ENCODE results near the gene DNAJC4. TPM values are rescaled to one million over a fixed set of nuclear protein-coding genes. Genes with fewer than 3 reads are reported as not detected.

Gene DNAJC4
- total and polyA plus RNA-seq, 2 of the 8 experiments (the other 6 are each of a cell fraction or from before 2014, with no cell fraction given): 14.6 to 31.0 TPM

DNA sequence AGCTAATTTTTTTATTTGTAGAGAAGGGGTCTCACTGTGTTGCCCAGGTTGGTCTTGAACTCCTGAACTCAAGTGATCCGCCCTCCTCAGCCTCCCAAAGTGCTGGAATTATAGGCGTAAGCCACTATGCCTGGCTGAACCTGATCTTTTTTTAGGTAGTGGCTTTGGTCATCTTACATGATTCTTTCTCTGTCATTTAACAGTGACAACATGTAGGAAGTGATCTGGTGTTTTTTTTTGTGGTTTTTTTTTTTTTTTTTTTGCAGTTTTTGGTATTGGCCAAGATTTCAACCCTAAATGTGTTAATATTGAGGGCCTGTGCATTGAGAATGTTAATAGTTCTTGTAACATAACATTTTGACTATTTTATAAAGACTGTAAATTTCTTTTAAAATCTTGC, 31.8 kb upstream of the DNAJC4 start:
- no peaks in the 10 kb centered on the region for H3K9me3 ChIP-seq (ENCODE audit: insufficient read depth in 2 of 2, low read depth in 1 of 2, low read length in 1 of 2)
- CTCF ChIA-PET (ENCODE audit: partially characterized antibody): no interaction called here

More for the DNA sequence above, 31.8 kb upstream of the DNAJC4 start:
- no peak overlapping the region for H3K4me3 ChIP-seq (ENCODE audit: extremely low read depth in 1 of 4, insufficient read depth in 2 of 4, low read depth in 3 of 4, low read length in 4 of 4)
- H3K27me3 ChIP-seq (replicated peaks in 1 of 4; ENCODE audit: control insufficient read depth in 3 of 4, extremely low read depth in 1 of 4, insufficient read depth in 3 of 4, low read length in 3 of 4): no peaks in the 10 kb centered on the region
- no peak for TF ChIP-seq ASH2L (IDR thresholded peaks at IDR 0.05; ENCODE audit: low read length)
- TF ChIP-seq FOSL1 (IDR thresholded peaks at IDR 0.05; ENCODE audit: insufficient read depth, low read depth, low read length): no peak
- no peak for TF ChIP-seq ZNF274 (IDR thresholded peaks at IDR 0.05; ENCODE audit: borderline replicate concordance, extremely low read depth, low read length)
- TF ChIP-seq TAF7 (optimal IDR thresholded peaks at IDR 0.05; ENCODE audit: borderline replicate concordance, low read depth, low read length): no peak
- no peak overlapping the region for H2BK5ac ChIP-seq (ENCODE audit: low read depth, low read length)
- no peak overlapping the region for H2BK15ac ChIP-seq (ENCODE audit: low read length)
- no peak overlapping the region for H2AK5ac ChIP-seq (ENCODE audit: low read depth, low read length)
- H4K8ac ChIP-seq (ENCODE audit: extremely low read depth, insufficient read depth, low read length): no peak overlapping the region
- H2BK12ac ChIP-seq (ENCODE audit: low read depth, low read length): no peak overlapping the region
- no peak overlapping the region for H2BK20ac ChIP-seq (ENCODE audit: low read length)
- no peak overlapping the region for H4K91ac ChIP-seq (replicated peaks; ENCODE audit: insufficient read length, low read length)
- POLR2A ChIA-PET (ENCODE audit: partially characterized antibody): interaction anchor here (4.4 kb wide), 1 partner anchor 13 kb away, joined by 21 read pairs; the partner anchor contains the start of gene STIP1
- H3K27ac ChIP-seq (ENCODE audit: low read depth, low read length): no peak overlapping the region
- H3K56ac ChIP-seq (replicated peaks; ENCODE audit: insufficient read length, low read depth, low read length): no peak overlapping the region
- H3K23me2 ChIP-seq (ENCODE audit: low read depth, low read length): no peaks in the 10 kb centered on the region; the same call in 1 of the 2 replicates
- no peaks in the 10 kb centered on the region for H3K4me1 ChIP-seq (replicated peaks in 1 of 4; ENCODE audit: control insufficient read depth in 3 of 4, insufficient read depth in 4 of 4, low read length in 3 of 4)
- peaks cover 56 to 95% (median 84%) of the 10 kb centered on the region in 4 experiments for H3K36me3 ChIP-seq (ENCODE audit: control insufficient read depth in 2 of 4, insufficient read depth in 4 of 4, low read length in 3 of 4)
- H4K5ac ChIP-seq (ENCODE audit: insufficient read length, low read depth, low read length): no peak overlapping the region
- no peak overlapping the region for H3K23ac ChIP-seq (ENCODE audit: insufficient read length)
- H3K79me1 ChIP-seq (ENCODE audit: low read depth, low read length): 0 out of 2 replicates have a peak, but pooled peaks cover 2% of the 10 kb centered on the region
- H4K20me1 ChIP-seq (replicated peaks in 1 of 2; ENCODE audit: control insufficient read depth in 1 of 2, insufficient read depth in 2 of 2, low read length in 2 of 2): peaks cover 0 to 24% of the 10 kb centered on the region in 2 experiments
- no peak overlapping the region for H3K4me2 ChIP-seq (ENCODE audit: insufficient read depth in 1 of 2, low read depth in 2 of 2, low read length in 2 of 2)
- no peak overlapping the region for H3K4ac ChIP-seq (replicated peaks; ENCODE audit: insufficient read length, low read depth, low read length)
- no peak overlapping the region for H2AFZ ChIP-seq (ENCODE audit: low read length)
- H3K18ac ChIP-seq (ENCODE audit: extremely low read depth, low read length): no peak overlapping the region
- 100% methylated on average over 2 of the region's 2 CpGs; no CpG with 5 or more reads in 1 of the 2 experiments for WGBS, 2 experiments (ENCODE audit: extremely low coverage in 1 of 2, insufficient coverage in 1 of 2, insufficient read length in 1 of 2, insufficient replicate concordance in 2 of 2, low coverage in 1 of 2, low lambda C conversion rate in 2 of 2, missing lambda C conversion rate in 1 of 2)
- no peak overlapping the region for H2BK120ac ChIP-seq (replicated peaks; ENCODE audit: low read depth, low read length)
- no peak overlapping the region for H3K9ac ChIP-seq (replicated peaks in 1 of 4; ENCODE audit: extremely low read depth in 1 of 4, low read depth in 3 of 4, low read length in 3 of 4)
- DNase-seq (ENCODE audit: low read depth in 1 of 2, low spot score in 2 of 2) (no peak), FAIRE-seq (no peak)
- H3K14ac ChIP-seq (ENCODE audit: insufficient read length): no peak overlapping the region
- H3K79me2 ChIP-seq (ENCODE audit: control insufficient read depth in 1 of 2, insufficient read depth in 2 of 2, low read length in 2 of 2): peaks cover 0 to 2% of the 10 kb centered on the region in 2 experiments; a peak in 2 of 4 replicates

Data from H1 (cell line).